Measurements from ENCODE around the gene QPRT.
"Not testable (repeated sequence)": the region's sequence is repeated elsewhere in the genome, so short reads cannot be mapped to it uniquely, and the experiment has no call there.

GRCh38 chr16:29638751-29639150 is 40.2 kb upstream of the QPRT start:
- not testable (repeated sequence) for TF ChIP-seq CTCF, MYC (IDR thresholded peaks at IDR 0.05; ENCODE audit: low read depth, low read length)

Measured in NB4 (cell line).